Upper lobe of left lung (tissue), 6 donors: ENCODE data around the gene PRRG2. TPM values are rescaled to one million over a fixed set of nuclear protein-coding genes. Genes with fewer than 3 reads are reported as not detected.

ENCODE experiments used
- ATAC-seq, 2 donors: fragments of 200-7000 bp; cut with Tn5 transposase; one replicate each; pipeline ENCODE4 v1.9.1; 2022; ENCODE audit warnings: mild to moderate bottlenecking in 2 of 2, moderate library complexity in 2 of 2; ENCODE audit not compliant: low FRiP score in 2 of 2
- DNase-seq, 2 donors: peaks; one replicate each; pipeline ENCODE4 v3.0.0-alpha.2; 2019 to 2020
- H3K27ac ChIP-seq, 4 donors: fragments of 200-600 bp; sonication (generic); one replicate each; pipeline ENCODE4 v1.5.1; 2016 to 2019
- H3K27me3 ChIP-seq, 4 donors: fragments of 200-600 bp; sonication (generic); one replicate each; pipeline ENCODE4 v1.5.1; 2017 to 2019
- H3K36me3 ChIP-seq, 4 donors: fragments of 200-600 bp; sonication (generic); one replicate each; pipeline ENCODE4 v1.5.1; 2016 to 2019
- H3K4me1 ChIP-seq, 4 donors: fragments of 200-600 bp; sonication (generic); one replicate each; pipeline ENCODE4 v1.5.1; 2018 to 2019
- H3K4me3 ChIP-seq, 4 donors: fragments of 200-600 bp; sonication (generic); one replicate each; pipeline ENCODE4 v1.5.1; 2017 to 2019; ENCODE audit warnings: mild to moderate bottlenecking in 2 of 4, moderate library complexity in 1 of 4
- H3K9me3 ChIP-seq, 4 donors: fragments of 200-600 bp; sonication (generic); one replicate each; pipeline ENCODE4 v1.5.1; 2018 to 2019
- EP300 ChIP-seq, 4 donors: sonication (generic); formaldehyde crosslinking; IDR thresholded peaks; one replicate each; pipeline ENCODE4 v1.5.1; 2017; ENCODE audit warnings: antibody characterized with exemption in 4 of 4, control low read depth in 2 of 4
- POLR2A ChIP-seq, 4 donors: fragments of 450-650 bp; IDR thresholded peaks; one replicate each; pipeline ENCODE4 v1.5.1; 2016 to 2017; ENCODE audit warnings: antibody characterized with exemption in 4 of 4, mild to moderate bottlenecking in 2 of 4
- POLR2AphosphoS5 ChIP-seq, 2 donors: sonication (generic); formaldehyde crosslinking; IDR thresholded peaks; one replicate each; pipeline ENCODE4 v1.5.1; 2017; ENCODE audit warnings: antibody characterized with exemption in 2 of 2
- WGBS, 2 donors: methylation state at CpG; one replicate each; pipeline ENCODE4 v1.1.5; 2017 to 2018; 5-methylcytosine and 5-hydroxymethylcytosine counted together
- total RNA-seq, 6 donors: library from RNA; depleted of rRNA in 4 of 6; stranded (reverse); fragments of >200 nt in 4 of 6; gene quantifications; one replicate each; pipeline versions ENCODE4 v1.1.0 to v1.2.1, GENCODE V29; 2016 to 2021
- TF ChIP-seq, protein P1 (sequence below), 6 experiments: fragments of 450-650 bp in 4 of 6; fragments of 200-600 bp in 2 of 6; sonication (generic) in 2 of 6; IDR thresholded peaks; one replicate each; pipeline ENCODE4 v1.5.1; 2016 to 2019; ENCODE audit warnings: antibody characterized with exemption in 6 of 6
- donor health status: DM: no; HTN: no; CAD: no; lungs with moderate emphysema.
- donor health status: DM: no; HTN: yes; CAD: no; lungs with severe emphysema.

The PRRG2 gene
- total RNA-seq, 6 donors from 2014 or later = 3.8 to 10.0 (median 7.1) TPM

DNA sequence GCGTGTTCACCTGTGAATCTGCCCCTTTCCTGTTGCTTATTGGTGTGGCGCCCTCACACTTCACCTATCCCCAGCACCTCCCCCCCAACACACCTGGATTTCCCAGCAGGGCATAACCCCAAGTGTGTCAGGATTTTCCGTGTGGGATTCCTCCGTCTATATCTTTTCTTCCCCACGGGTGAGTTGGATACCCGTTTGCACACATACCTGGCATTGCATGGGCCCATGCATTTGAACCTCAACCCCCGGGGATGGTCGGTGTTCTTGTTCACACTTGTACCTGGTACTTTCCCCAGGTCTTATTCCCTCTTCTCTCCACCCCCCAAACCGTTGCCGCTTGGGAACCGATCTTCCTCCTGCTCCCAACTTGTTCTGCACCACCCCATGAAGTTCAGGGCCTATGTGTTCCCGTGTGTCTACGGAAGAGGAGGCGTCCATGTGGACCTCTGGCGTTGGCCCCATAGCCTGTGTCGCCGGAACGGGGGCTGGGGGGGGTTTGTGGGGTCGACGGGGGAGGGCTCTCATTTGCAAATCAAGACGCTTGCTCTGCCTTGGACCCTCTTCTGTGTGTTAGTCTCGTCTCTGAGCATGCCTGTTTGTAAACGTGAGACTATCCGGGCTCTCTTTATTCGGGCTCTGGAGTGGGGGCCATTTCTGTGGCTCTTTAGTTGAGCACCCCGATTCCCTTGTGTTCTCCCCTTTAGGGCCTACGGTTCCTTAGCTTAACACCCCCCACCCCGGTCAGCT is 11.5 kb downstream of the PRRG2 start:
- H3K9me3 ChIP-seq = no peaks in the 10 kb centered on the region
- no peaks in the 10 kb centered on the region for H3K27me3 ChIP-seq
- peaks cover 16 to 32% (median 26%) of the 10 kb centered on the region in 4 donors for H3K4me1 ChIP-seq
- 4 to 7% methylated on average over 26 of the region's 28 CpGs for WGBS, 2 donors
- no peak for DNase-seq
- peak overlapping the region; percentile 5 to 99 (median 90) for H3K4me3 ChIP-seq
- no peak for ATAC-seq
- H3K36me3 ChIP-seq = peaks cover 17 to 40% (median 38%) of the 10 kb centered on the region in 4 donors
- peak overlapping the region; percentile 91 to 96 (median 93) for H3K27ac ChIP-seq
- TF ChIP-seq POLR2AphosphoS5 (IDR thresholded peaks at IDR 0.05) (no peak), EP300 (IDR thresholded peaks at IDR 0.05) (no peak), POLR2A (IDR thresholded peaks at IDR 0.05) (no peak)
- TF ChIP-seq, protein P1, sequence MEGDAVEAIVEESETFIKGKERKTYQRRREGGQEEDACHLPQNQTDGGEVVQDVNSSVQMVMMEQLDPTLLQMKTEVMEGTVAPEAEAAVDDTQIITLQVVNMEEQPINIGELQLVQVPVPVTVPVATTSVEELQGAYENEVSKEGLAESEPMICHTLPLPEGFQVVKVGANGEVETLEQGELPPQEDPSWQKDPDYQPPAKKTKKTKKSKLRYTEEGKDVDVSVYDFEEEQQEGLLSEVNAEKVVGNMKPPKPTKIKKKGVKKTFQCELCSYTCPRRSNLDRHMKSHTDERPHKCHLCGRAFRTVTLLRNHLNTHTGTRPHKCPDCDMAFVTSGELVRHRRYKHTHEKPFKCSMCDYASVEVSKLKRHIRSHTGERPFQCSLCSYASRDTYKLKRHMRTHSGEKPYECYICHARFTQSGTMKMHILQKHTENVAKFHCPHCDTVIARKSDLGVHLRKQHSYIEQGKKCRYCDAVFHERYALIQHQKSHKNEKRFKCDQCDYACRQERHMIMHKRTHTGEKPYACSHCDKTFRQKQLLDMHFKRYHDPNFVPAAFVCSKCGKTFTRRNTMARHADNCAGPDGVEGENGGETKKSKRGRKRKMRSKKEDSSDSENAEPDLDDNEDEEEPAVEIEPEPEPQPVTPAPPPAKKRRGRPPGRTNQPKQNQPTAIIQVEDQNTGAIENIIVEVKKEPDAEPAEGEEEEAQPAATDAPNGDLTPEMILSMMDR (IDR thresholded peaks at IDR 0.05) = no peak

DNA sequence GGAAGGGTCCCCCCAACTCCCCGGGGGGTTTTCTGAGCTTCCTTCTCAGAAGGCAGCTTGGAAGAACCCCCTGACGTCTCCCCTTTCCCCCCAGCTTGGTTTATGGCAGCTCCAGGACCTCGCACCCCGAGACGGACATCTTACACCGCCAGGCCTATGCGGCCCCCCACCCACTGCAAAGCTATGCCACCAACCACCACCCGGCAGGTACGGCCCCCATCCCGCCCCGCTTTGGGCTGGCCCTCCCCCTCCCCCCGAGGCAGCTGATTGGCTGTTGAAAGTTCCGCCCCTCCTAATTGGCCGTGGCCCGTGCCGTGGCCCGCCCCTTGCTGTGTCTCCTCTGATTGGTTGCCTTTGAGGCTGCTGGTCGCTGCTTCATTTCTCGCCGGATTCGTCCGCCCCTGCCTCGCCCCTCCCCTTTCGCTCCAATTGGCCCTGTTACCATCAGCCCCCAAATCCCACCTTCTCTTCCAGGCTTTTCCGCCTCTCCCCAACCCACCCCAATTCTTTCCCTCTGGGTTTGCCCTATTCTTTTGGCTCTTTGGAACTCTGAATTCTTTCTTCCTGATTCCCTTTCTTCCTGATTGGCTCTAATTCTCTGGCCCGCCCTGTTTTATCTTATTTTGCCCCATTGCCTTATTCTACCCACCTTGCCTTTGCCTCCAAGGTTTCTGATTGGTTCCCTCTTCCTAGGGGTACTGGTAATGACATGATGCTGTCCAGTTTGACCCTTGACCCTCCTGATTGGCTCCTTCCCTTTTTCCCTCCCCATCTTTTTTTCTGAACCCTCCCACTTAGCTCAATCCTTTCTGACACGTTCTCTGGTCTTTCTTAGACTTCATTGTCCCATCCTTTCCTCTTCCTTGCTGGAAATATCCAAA is 12.4 kb downstream of the PRRG2 start:
- H3K36me3 ChIP-seq = peaks cover 18 to 48% (median 45%) of the 10 kb centered on the region in 4 donors
- TF ChIP-seq, protein P1 (IDR thresholded peaks at IDR 0.05) = no peak
- no peak for TF ChIP-seq POLR2AphosphoS5 (IDR thresholded peaks at IDR 0.05)
- peak in 1 of 4 donors; percentile 17 for TF ChIP-seq POLR2A (IDR thresholded peaks at IDR 0.05)
- TF ChIP-seq EP300 (IDR thresholded peaks at IDR 0.05) = no peak
- H3K4me1 ChIP-seq = peaks cover 16 to 32% (median 26%) of the 10 kb centered on the region in 4 donors
- no peaks in the 10 kb centered on the region for H3K9me3 ChIP-seq
- WGBS, 2 donors = 8 to 13% methylated on average over 17 to 24 of the region's 27 CpGs
- DNase-seq = peak; percentile 94
- peak overlapping the region; percentile 91 to 96 (median 93) for H3K27ac ChIP-seq
- H3K27me3 ChIP-seq = no peaks in the 10 kb centered on the region
- H3K4me3 ChIP-seq = peak overlapping the region in 3 of 4 donors; percentile 87 to 99 (median 94)
- ATAC-seq = peak; percentile 82 to 84

DNA sequence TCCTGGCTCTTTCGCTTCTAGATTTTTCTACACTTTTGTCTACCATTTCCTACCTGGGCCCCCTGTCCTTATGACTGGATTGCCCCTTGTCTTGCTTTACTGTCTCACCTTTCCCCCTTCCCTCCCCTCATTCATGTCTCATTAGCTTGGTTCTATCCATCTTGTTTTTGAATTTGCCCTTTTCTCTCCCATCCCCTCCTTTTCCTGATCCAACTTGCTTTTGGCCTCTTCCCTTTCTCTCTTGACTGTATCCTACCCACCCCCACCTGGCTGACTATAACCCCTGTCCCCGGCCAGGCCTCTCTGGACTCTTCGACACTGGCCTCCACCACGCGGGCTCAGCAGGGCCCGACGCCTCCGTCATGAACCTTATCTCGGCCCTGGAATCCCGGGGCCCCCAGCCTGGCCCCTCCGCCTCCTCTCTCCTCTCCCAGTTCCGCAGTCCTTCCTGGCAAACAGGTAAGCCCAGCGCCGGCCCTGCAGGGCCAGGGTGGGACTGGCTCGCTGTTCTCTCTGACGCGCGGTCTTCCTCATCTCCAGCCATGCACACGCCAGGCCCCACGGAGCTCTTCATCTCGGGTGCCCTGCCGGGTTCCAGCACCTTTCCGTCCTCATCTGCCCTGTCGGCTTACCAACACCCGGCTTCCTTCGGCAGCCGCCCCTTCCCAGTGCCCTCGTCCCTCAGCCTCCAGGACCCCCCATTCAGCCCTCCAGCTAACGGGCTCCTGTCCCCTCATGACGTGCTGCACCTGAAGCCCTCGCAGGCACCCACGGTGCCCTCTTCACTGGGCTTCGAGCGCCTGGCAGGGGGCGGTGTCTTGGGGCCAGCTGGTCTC is 13.3 kb downstream of the PRRG2 start:
- Histone ChIP-seq H3K27ac (peak overlapping the region; percentile 91 to 96 (median 93)), H3K27me3 (no peaks in the 10 kb centered on the region), H3K9me3 (no peaks in the 10 kb centered on the region), H3K36me3 (peaks cover 18 to 57% (median 53%) of the 10 kb centered on the region in 4 donors), H3K4me1 (peaks cover 16 to 32% (median 26%) of the 10 kb centered on the region in 4 donors), H3K4me3 (no peak overlapping the region)
- WGBS, 2 donors = 92 to 93% methylated on average over 32 to 35 of the region's 35 CpGs
- TF ChIP-seq, protein P1 (IDR thresholded peaks at IDR 0.05) = no peak
- TF ChIP-seq EP300 (IDR thresholded peaks at IDR 0.05) (no peak), POLR2AphosphoS5 (IDR thresholded peaks at IDR 0.05) (no peak), POLR2A (IDR thresholded peaks at IDR 0.05) (no peak)
- DNase-seq = peak in 1 of 2 donors; percentile 74
- ATAC-seq = no peak

DNA sequence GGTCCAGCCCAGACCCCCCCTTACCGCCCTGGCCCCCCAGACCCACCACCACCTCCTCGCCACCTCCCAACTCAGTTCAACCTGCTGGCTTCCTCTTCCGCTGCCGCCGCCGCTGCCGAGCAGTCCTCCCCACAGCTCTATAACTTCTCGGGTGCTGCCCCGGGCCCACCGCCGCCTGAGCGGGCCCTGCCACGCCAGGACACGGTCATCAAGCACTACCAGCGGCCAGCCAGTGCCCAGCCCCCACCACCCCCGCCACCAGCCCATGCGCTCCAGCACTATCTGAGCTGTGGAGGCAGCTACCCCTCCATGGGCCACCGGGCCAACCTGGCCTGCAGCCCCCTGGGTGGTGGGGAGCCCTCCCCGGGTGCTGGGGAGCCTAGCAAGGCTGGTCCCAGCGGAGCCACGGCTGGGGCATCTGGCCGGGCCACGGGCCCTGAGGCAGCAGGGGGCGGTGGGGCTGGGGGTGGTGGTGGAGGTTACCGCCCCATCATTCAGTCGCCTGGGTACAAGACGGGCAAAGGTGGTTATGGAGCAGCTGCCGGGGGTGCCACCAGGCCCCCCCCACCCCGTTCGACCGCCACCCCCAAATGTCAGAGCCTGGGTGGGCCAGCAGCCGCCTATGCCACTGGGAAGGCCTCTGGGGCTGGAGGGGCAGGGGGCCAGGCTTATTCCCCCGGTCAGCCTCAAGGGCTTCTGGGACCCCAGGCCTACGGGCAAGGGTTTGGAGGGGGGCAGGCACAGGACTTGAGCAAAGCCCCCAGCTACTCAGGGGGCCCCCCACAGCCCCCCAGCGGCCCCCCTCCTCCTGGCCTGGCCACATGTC is 14.1 kb downstream of the PRRG2 start:
- ATAC-seq = no peak
- H3K4me3 ChIP-seq = no peak overlapping the region
- 89 to 96% methylated on average over 15 to 24 of the region's 35 CpGs for WGBS, 2 donors
- DNase-seq = peak in 1 of 2 donors; percentile 83
- peaks cover 18 to 65% (median 62%) of the 10 kb centered on the region in 4 donors for H3K36me3 ChIP-seq
- H3K9me3 ChIP-seq = no peaks in the 10 kb centered on the region
- no peak overlapping the region for H3K27ac ChIP-seq
- no peak for TF ChIP-seq EP300 (IDR thresholded peaks at IDR 0.05)
- TF ChIP-seq POLR2AphosphoS5 (IDR thresholded peaks at IDR 0.05) = no peak
- TF ChIP-seq, protein P1 (IDR thresholded peaks at IDR 0.05) = no peak
- TF ChIP-seq POLR2A (IDR thresholded peaks at IDR 0.05) = no peak
- peaks cover 16 to 26% (median 22%) of the 10 kb centered on the region in 4 donors for H3K4me1 ChIP-seq
- no peaks in the 10 kb centered on the region for H3K27me3 ChIP-seq
